Lung (tissue), 12 donors: ENCODE data around the gene EDDM13. TPM values are rescaled to one million over a fixed set of nuclear protein-coding genes. Genes with fewer than 3 reads are reported as not detected.

Experiments
- ATAC-seq: fragments of 200-7000 bp; cut with Tn5 transposase; one replicate; pipeline ENCODE4 v1.9.1; 2020; ENCODE audit warnings: moderate number of reproducible peaks; ENCODE audit not compliant: insufficient read depth, low FRiP score
- DNase-seq, 3 donors: peaks; one replicate each; pipeline ENCODE4 v3.0.0-alpha.2; 2013 to 2017
- H3K27ac ChIP-seq, 2 donors: one replicate each; pipeline ENCODE4 v1.5.1; 2013; ENCODE audit warnings: mild to moderate bottlenecking in 2 of 2, moderate library complexity in 2 of 2, control low read depth in 1 of 2, inconsistent platforms in 1 of 2, low read depth in 1 of 2, low read length in 1 of 2
- H3K27me3 ChIP-seq, 3 donors: one replicate each; pipeline ENCODE4 v1.5.1; 2013; ENCODE audit warnings: low read length in 2 of 3; ENCODE audit not compliant: control insufficient read depth in 3 of 3, insufficient read depth in 3 of 3
- H3K36me3 ChIP-seq, 4 donors: one replicate each; pipeline ENCODE4 v1.5.1; 2013; ENCODE audit warnings: low read length in 4 of 4, mild to moderate bottlenecking in 1 of 4, moderate library complexity in 1 of 4; ENCODE audit not compliant: control insufficient read depth in 4 of 4, insufficient read depth in 4 of 4
- H3K4me1 ChIP-seq, 5 donors: one replicate each; pipeline ENCODE4 v1.5.1; 2013; ENCODE audit warnings: low read length in 5 of 5, mild to moderate bottlenecking in 2 of 5, moderate library complexity in 1 of 5; ENCODE audit not compliant: control insufficient read depth in 5 of 5, insufficient read depth in 5 of 5
- H3K4me3 ChIP-seq: one replicate; pipeline ENCODE4 v1.5.1; 2013; ENCODE audit warnings: mild to moderate bottlenecking, control low read depth, moderate library complexity
- H3K9ac ChIP-seq, 2 donors: one replicate each; pipeline ENCODE4 v1.5.1; 2013; ENCODE audit warnings: low read length in 2 of 2, control low read depth in 1 of 2; ENCODE audit not compliant: insufficient read depth in 1 of 2
- H3K9me3 ChIP-seq, 4 donors: one replicate each; pipeline ENCODE4 v1.5.1; 2013; ENCODE audit warnings: low read length in 3 of 4, mild to moderate bottlenecking in 1 of 4, moderate library complexity in 1 of 4; ENCODE audit not compliant: control insufficient read depth in 4 of 4, insufficient read depth in 3 of 4
- CTCF ChIP-seq: IDR thresholded peaks from 2 replicates; pipeline ENCODE4 v1.5.1; 2012; ENCODE audit warnings: mild to moderate bottlenecking; ENCODE audit errors: control extremely low read depth, extremely low read depth
- WGBS, 2 donors: extraction: QIAGEN DNeasy Blood & Tissue Kit; methylation state at CpG; one replicate each; pipeline ENCODE4 v1.1.7; 2013; 5-methylcytosine and 5-hydroxymethylcytosine counted together
- polyA plus RNA-seq, 2 donors: library from polyadenylated mRNA; stranded (reverse); fragments of 200-250 nt; gene quantifications; one replicate each; pipeline ENCODE4 v1.2.1, GENCODE V29; 2013
- total RNA-seq, 2 donors: library from RNA; depleted of rRNA in 1 of 2; stranded (reverse); fragments of >200 nt in 1 of 2; gene quantifications; one replicate each; pipeline ENCODE4 v1.2.1, GENCODE V29; 2014 to 2021
- donor health status: control.
- donor health status: control.
- donor health status: Bipolar disorder and iron deficiency.
- donor health status: healthy.
- donor health status: DM: yes; HTN: yes; CAD: no.

Gene EDDM13
- total and polyA plus RNA-seq, 4 donors, result 1.1 to 3.0 (median 1.3) TPM; not detected in 1

- TF ChIP-seq CTCF, result no peak
- H3K36me3 ChIP-seq, result peaks cover 0 to 4% (median 0%) of the 10 kb centered on the region in 4 donors
- H3K27me3 ChIP-seq, result no peaks in the 10 kb centered on the region
- H3K9ac ChIP-seq, result no peak overlapping the region
- H3K4me1 ChIP-seq, result peaks cover 0 to 24% (median 5%) of the 10 kb centered on the region in 5 donors
- H3K9me3 ChIP-seq, result no peaks in the 10 kb centered on the region
- WGBS, 2 donors, result 36 to 69% methylated on average over 6 of the region's 6 CpGs
- H3K27ac ChIP-seq, result no peak overlapping the region
- ATAC-seq, result no peak
- H3K4me3 ChIP-seq, result no peak overlapping the region
- DNase-seq, result peak; percentile 57 to 66 (median 62)
Measured at GRCh38 chr19:56271151-56271550, 1.4 kb upstream of the EDDM13 start.

GRCh38 chr19:56273563-56274117 is 1.1 kb downstream of the EDDM13 start:
- H3K4me3 ChIP-seq, result no peak overlapping the region
- 46 to 48% methylated on average over 6 of the region's 6 CpGs for WGBS, 2 donors
- H3K27me3 ChIP-seq, result no peaks in the 10 kb centered on the region
- H3K4me1 ChIP-seq, result peaks cover 0 to 22% (median 5%) of the 10 kb centered on the region in 5 donors
- ATAC-seq (no peak), DNase-seq (peak in 1 of 3 donors; percentile 7)
- no peak overlapping the region for H3K9ac ChIP-seq
- no peak for TF ChIP-seq CTCF
- peaks cover 0 to 9% (median 5%) of the 10 kb centered on the region in 4 donors for H3K36me3 ChIP-seq
- no peaks in the 10 kb centered on the region for H3K9me3 ChIP-seq
- H3K27ac ChIP-seq, result no peak overlapping the region

GRCh38 chr19:56282809-56283208 is 10.3 kb downstream of the EDDM13 start:
- Histone ChIP-seq H3K4me1 (no peaks in the 10 kb centered on the region), H3K27ac (no peak overlapping the region), H3K9me3 (no peaks in the 10 kb centered on the region), H3K36me3 (peaks cover 0 to 4% (median 1%) of the 10 kb centered on the region in 4 donors), H3K9ac (no peak overlapping the region), H3K4me3 (no peak overlapping the region), H3K27me3 (no peaks in the 10 kb centered on the region)
- DNase-seq (no peak), ATAC-seq (no peak)
- WGBS, 2 donors, result 81 to 94% methylated on average over 4 of the region's 4 CpGs
- no peak for TF ChIP-seq CTCF

- ATAC-seq (no peak), DNase-seq (no peak)
- H3K9me3 ChIP-seq, result no peaks in the 10 kb centered on the region
- H3K4me1 ChIP-seq, result no peaks in the 10 kb centered on the region
- H3K36me3 ChIP-seq, result peaks cover 0 to 9% (median 7%) of the 10 kb centered on the region in 4 donors
- H3K27ac ChIP-seq, result no peak overlapping the region
- no peak for TF ChIP-seq CTCF
- H3K9ac ChIP-seq, result no peak overlapping the region
- 95 to 98% methylated on average over 3 of the region's 3 CpGs for WGBS, 2 donors
- H3K27me3 ChIP-seq, result no peaks in the 10 kb centered on the region
- no peak overlapping the region for H3K4me3 ChIP-seq
Measured at GRCh38 chr19:56284746-56285145, 12.2 kb downstream of the EDDM13 start.
